HG02840 (cell line): ENCODE data around the gene RASSF1.
"Not testable (repeated sequence)": the region's sequence is repeated elsewhere in the genome, so short reads cannot be mapped to it uniquely, and the experiment has no call there.

Source experiments
- ATAC-seq: cut with Tn5 transposase; IDR thresholded peaks from one replicate; pipeline ENCODE4 v1.9.1; 2021; ENCODE audit warnings: mild to moderate bottlenecking, moderate library complexity, moderate number of reproducible peaks; ENCODE audit not compliant: unreplicated experiment, low FRiP score

Gene RASSF1

GRCh38 chr3:50325497-50326181, 15.0 kb downstream of the RASSF1 start:
- ATAC-seq, result no peak

GRCh38 chr3:50325113-50325480, 15.5 kb downstream of the RASSF1 start:
- ATAC-seq, result no peak

GRCh38 chr3:50324351-50325112, 16.1 kb downstream of the RASSF1 start:
- ATAC-seq, result no peak

GRCh38 chr3:50323614-50324199, 16.9 kb downstream of the RASSF1 start:
- no peak for ATAC-seq

- ATAC-seq, result no peak
These were observed 17.5 kb downstream of the RASSF1 start for GRCh38 chr3:50323092-50323600.

GRCh38 chr3:50322386-50323091, 18.1 kb downstream of the RASSF1 start, which contains the start of gene HYAL2:
Gene HYAL2 (minus strand): TSS chr3:50322745. CDS start chr3:50320489, 2,256 bp downstream.
- no peak for ATAC-seq

GRCh38 chr3:50322115-50322385, 18.6 kb downstream of the RASSF1 start:
- no peak for ATAC-seq

- ATAC-seq, result peak; percentile 80
These were observed 19.1 kb downstream of the RASSF1 start for GRCh38 chr3:50321336-50322114.

- peak; percentile 50 for ATAC-seq
These were observed 19.7 kb downstream of the RASSF1 start for GRCh38 chr3:50320853-50321335.

- ATAC-seq, result no peak
These were observed 20.6 kb downstream of the RASSF1 start for GRCh38 chr3:50319894-50320625.

GRCh38 chr3:50319181-50319893, 21.3 kb downstream of the RASSF1 start:
- no peak for ATAC-seq

GRCh38 chr3:50318615-50319014, 22.0 kb downstream of the RASSF1 start:
- no peak for ATAC-seq

GRCh38 chr3:50318163-50318562, 22.5 kb downstream of the RASSF1 start:
- no peak for ATAC-seq

- no peak for ATAC-seq
These were observed 23.3 kb downstream of the RASSF1 start for GRCh38 chr3:50317300-50317699.

- ATAC-seq, result no peak
These were observed 23.9 kb downstream of the RASSF1 start for GRCh38 chr3:50316657-50317242.

GRCh38 chr3:50314816-50315215, 25.8 kb downstream of the RASSF1 start:
- no peak for ATAC-seq

- no peak for ATAC-seq
These were observed 26.3 kb downstream of the RASSF1 start for GRCh38 chr3:50314342-50314741.

GRCh38 chr3:50312041-50312440, 28.6 kb downstream of the RASSF1 start:
- ATAC-seq, result not testable (repeated sequence)
